Measurements from ENCODE around the gene NUMA1. TPM values are rescaled to one million over a fixed set of nuclear protein-coding genes. Genes with fewer than 3 reads are reported as not detected.

NUMA1 gene
- total and polyA plus RNA-seq, 7 donors = 68.9 to 130 (median 100) TPM

DNA sequence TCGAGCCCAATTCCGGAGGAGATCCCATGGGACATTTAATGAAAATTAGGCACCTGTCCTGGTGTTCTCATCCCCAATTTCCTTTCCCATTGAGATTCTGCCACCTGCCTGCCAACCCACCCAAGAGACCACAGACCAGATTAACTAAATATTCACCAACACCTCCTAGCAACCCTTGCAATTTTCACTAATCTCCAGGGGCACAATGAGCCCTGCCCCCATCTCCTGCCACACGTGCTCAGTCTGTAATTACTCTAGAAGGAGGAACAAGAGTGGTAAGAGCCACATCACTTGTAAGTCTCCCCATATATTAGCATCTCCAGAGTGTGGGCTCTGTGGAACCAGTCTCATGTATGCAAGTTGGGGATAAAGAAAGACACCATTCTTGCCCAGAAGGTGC lies 43.7 kb downstream of the NUMA1 start:
- peaks cover 64% of the 10 kb centered on the region for H3K4me1 ChIP-seq

DNA sequence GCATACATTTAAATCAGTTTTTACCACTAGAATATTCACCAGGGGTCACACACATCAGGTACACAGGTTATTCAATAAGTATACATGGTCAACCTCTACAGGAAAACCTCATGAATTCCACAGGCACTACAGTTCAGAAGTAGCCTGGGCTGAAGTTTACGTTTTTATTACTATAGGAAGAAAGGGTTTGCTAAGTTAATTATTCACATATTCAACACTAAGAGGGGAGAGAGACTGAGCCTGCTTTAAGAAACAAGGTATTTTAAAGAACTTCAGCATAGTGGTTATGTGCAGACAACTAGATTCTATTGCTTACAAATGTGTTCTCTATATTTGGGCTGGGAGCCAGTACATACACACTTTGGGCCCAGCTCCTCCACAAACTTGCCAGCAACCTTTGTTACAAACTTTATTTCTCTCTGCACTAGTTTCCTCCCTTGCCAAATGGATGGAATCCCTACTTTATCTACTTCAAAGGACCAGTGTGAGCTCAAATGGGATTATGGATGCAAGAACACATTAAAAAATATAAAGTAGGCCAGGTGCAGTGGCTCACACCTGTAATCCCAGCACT lies 49.8 kb downstream of the NUMA1 start:
- intact Hi-C loops (cut with DNase I) = no loop called here
- ATAC-seq (no peak), DNase-seq (no peak)
- Histone ChIP-seq H3K36me3 (ENCODE audit: insufficient read depth in 1 of 2, low read depth in 1 of 2) (peaks cover 6 to 97% of the 10 kb centered on the region in 2 donors), H3K27me3 (ENCODE audit: insufficient read depth in 3 of 3, low read length in 2 of 3) (no peaks in the 10 kb centered on the region), H3K9me3 (no peaks in the 10 kb centered on the region), H3K4me1 (peaks cover 62% of the 10 kb centered on the region), H3K4me3 (peak overlapping the region; percentile 5), H3K27ac (no peak overlapping the region)
- 58 to 70% (median 64%) methylated on average over 1 of the region's 1 CpG for WGBS, 3 donors
- TF ChIP-seq, protein P1, sequence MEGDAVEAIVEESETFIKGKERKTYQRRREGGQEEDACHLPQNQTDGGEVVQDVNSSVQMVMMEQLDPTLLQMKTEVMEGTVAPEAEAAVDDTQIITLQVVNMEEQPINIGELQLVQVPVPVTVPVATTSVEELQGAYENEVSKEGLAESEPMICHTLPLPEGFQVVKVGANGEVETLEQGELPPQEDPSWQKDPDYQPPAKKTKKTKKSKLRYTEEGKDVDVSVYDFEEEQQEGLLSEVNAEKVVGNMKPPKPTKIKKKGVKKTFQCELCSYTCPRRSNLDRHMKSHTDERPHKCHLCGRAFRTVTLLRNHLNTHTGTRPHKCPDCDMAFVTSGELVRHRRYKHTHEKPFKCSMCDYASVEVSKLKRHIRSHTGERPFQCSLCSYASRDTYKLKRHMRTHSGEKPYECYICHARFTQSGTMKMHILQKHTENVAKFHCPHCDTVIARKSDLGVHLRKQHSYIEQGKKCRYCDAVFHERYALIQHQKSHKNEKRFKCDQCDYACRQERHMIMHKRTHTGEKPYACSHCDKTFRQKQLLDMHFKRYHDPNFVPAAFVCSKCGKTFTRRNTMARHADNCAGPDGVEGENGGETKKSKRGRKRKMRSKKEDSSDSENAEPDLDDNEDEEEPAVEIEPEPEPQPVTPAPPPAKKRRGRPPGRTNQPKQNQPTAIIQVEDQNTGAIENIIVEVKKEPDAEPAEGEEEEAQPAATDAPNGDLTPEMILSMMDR (IDR thresholded peaks at IDR 0.05) = no peak

More for the DNA sequence above, 43.7 kb downstream of the NUMA1 start:
- intact Hi-C loops (cut with DNase I) = no loop called here
- H3K9me3 ChIP-seq = no peaks in the 10 kb centered on the region
- peaks cover 0 to 42% of the 10 kb centered on the region in 2 donors for H3K36me3 ChIP-seq (ENCODE audit: insufficient read depth in 1 of 2, low read depth in 1 of 2)
- WGBS, 3 donors = 12 to 15% (median 13%) methylated on average over 3 of the region's 3 CpGs
- H3K4me3 ChIP-seq = peak overlapping the region; percentile 86
- H3K27me3 ChIP-seq (ENCODE audit: insufficient read depth in 3 of 3, low read length in 2 of 3) = no peaks in the 10 kb centered on the region
- ATAC-seq (no peak), DNase-seq (no peak)
- TF ChIP-seq, protein P1 (IDR thresholded peaks at IDR 0.05) = no peak
- peak overlapping the region; percentile 14 for H3K27ac ChIP-seq

DNA sequence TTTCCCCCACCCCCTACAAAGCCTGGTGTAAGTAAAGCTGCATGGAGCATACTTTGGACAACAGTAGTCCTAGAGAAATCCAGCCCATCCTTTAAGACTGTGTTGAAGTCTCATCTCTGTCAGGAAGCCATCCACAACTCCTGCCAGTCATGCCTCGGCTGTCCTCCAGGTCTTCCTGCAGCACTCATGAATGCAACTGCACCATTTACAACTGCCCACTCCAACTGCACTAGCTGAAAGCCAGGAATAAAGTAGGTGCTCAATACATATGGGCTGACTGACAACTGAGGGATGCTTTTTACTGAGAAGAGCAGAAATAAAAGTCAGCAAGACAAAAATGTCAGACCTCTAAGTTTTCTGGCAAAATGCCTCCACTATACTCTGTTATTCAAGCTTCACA lies 54.3 kb downstream of the NUMA1 start:
- TF ChIP-seq, protein P1 (IDR thresholded peaks at IDR 0.05) = no peak
- H3K27ac ChIP-seq = peak overlapping the region; percentile 57
- peaks cover 20 to 93% of the 10 kb centered on the region in 2 donors for H3K36me3 ChIP-seq (ENCODE audit: insufficient read depth in 1 of 2, low read depth in 1 of 2)
- no peak overlapping the region for H3K4me3 ChIP-seq
- 13 to 35% (median 20%) methylated on average over 1 of the region's 1 CpG for WGBS, 3 donors
- H3K4me1 ChIP-seq = peaks cover 39% of the 10 kb centered on the region
- H3K27me3 ChIP-seq (ENCODE audit: insufficient read depth in 3 of 3, low read length in 2 of 3) = no peaks in the 10 kb centered on the region
- ATAC-seq (peak in 3 of 4 donors; percentile 32 to 71 (median 59)), DNase-seq (no peak)
- H3K9me3 ChIP-seq = no peaks in the 10 kb centered on the region
- intact Hi-C loops (cut with DNase I) = loop anchor here in 1 of 2 donors (2.0 kb wide), 1 partner anchor 65 kb away; no protein-coding TSS in a partner anchor

DNA sequence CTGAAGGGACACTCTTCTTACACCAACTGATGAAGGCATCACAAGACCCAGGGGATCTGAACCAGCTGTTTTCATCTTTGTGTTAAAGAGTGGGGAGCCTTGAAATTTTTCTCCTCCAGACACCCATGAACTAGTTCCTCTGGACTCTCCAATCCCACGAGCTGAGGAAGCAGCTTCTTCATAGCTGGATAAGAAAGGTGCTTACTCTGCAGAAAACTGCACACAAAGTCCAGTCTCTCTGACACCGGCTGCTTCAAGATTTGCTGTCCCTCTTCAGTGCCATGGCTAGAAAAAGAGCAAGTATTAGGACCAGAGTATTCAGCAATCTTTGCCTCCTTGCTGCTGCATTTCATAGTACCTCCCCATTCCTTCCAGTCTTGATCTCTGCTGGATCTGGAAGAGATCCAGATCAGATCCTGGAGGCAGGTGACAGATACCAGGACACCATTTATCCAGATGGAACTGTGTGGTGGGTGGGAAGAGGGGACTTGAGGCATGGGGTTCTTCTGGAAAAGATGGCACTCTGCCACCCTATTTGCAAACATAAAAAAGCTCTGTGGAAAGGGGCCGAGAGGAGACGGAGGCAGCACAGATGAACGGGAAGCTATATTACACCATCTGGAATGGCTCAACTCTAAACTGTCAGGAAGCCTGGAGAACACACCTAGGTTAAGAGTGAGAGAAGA lies 56.1 kb downstream of the NUMA1 start:
- 39 to 57% (median 47%) methylated on average over 5 of the region's 5 CpGs for WGBS, 3 donors
- Histone ChIP-seq H3K27ac (peak overlapping the region; percentile 50), H3K4me1 (peaks cover 29% of the 10 kb centered on the region), H3K36me3 (ENCODE audit: insufficient read depth in 1 of 2, low read depth in 1 of 2) (peaks cover 27 to 97% of the 10 kb centered on the region in 2 donors), H3K27me3 (ENCODE audit: insufficient read depth in 3 of 3, low read length in 2 of 3) (no peaks in the 10 kb centered on the region), H3K4me3 (no peak overlapping the region), H3K9me3 (no peaks in the 10 kb centered on the region)
- TF ChIP-seq, protein P1 (IDR thresholded peaks at IDR 0.05) = no peak
- no peak for ATAC-seq
- no peak for DNase-seq
- intact Hi-C loops (cut with DNase I) = loop anchor here in 1 of 2 donors (1.0 kb wide), 1 partner anchor 119 kb away; no protein-coding TSS in a partner anchor

All from psoas muscle (tissue), 8 donors.